Nucleus accumbens (tissue), 56 donors: Measurements from ENCODE around the gene KRTAP4-12.
"Not testable (repeated sequence)": the region's sequence is repeated elsewhere in the genome, so short reads cannot be mapped to it uniquely, and the experiment has no call there.

ENCODE experiments used
- DNase-seq, 56 donors: peaks; one replicate each; lab custom pipeline; 2025; lab: John Stamatoyannopoulos, UW

The KRTAP4-12 gene

DNA sequence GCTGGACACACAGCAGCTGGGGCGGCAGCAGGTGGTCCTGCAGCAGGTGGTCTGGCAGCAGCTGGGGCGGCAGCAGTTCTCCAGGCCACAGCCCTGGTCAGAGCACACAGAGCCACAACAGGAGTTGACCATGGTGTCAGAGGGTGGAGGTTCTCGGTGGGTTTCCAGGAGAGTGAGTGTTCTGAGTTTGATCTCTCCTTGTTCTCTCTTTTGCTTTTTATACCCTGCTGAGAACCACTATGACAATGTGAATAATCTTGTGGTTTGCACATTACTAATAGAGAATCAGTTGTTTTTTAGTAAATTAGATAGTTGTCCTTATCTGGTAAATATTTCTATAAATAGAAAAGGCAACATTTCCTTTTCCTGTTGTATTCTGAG lies at the start of gene KRTAP4-12:
Gene KRTAP4-12 (minus strand): TSS at position 192 of the 381 bp plus-strand sequence. CDS start 60 bp downstream, at position 132.
- DNase-seq, result not testable (repeated sequence)

DNA sequence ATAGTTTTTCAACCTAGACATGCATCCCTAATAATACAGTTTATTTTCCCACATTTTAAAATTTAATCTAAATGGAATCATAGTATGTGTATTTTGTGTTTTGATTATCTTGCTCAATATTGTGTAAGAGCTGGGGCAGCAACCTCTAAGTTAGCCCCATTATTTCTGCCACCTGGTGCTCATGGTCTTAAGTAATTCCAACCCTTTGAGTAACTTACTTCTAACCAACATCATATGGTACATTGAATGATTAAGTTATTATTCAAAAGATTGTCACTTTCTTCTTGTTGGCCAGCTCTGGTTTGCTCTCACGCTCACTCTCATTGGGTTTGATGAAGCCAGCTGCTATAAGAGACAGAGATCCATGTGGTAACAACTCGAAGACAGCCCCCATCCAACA lies 47.9 kb upstream of the KRTAP4-12 start:
- no peak for DNase-seq

DNA sequence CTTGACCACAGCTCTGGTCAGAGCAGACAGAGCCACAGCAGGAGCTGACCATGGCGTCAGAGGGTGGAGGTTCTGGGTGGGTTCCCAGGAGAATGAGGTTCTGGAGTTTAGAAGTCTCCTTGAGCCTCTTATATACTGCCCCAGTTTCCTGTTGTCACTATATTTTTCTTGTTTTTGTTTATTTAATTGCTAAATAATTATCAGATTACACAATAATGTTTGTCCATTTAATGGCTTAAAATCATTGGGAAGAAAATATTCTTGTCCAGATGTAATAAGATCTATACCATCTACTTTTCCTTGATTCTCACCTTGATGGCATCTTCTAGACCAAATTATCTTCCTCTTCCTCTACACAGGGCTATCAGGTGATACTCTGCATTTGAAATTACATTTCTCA lies 44.1 kb upstream of the KRTAP4-12 start, which contains the start of gene KRTAP4-3:
Gene KRTAP4-3 (minus strand): TSS at position 101 of the 400 bp plus-strand sequence. CDS start 49 bp downstream, at position 52.
- DNase-seq, result no peak

DNA sequence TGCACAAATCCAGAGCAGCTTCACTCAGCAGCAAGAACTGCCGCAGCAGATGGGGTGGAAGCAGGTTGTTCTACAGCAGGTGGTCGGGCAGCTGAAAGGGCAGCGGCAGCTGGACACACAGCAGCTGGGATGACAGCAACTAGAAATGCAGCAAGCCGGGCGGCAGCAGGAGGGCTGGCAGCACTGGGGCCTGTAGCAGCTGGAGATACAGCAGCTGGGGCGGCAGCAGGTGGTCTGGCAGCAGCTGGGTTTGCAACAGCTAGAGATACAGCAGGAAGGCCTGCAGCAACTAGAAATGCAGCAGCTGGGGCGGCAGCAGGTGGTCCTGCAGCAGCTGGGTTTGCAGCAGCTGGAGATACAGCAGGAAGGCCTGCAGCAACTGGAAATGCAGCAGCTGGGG lies 43.6 kb upstream of the KRTAP4-12 start:
- no peak for DNase-seq

DNA sequence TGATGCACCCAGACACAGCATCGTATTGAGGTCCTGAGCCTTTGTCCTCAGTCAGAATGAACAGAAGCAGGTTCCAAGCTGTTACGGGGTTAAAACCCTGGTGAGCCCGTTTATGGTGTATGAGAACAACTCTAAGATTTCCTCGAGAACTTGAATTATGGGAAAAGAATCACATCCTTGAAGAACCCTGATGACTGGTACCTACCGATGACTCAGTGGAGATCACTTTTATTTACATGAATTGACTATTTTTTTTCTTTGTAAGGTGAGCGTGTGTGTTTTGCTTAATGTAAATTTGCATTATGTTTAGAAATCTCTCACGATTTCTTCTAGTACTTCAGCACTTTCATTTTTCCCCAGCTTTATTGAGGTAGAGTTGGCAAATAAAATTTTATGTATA lies 39.8 kb upstream of the KRTAP4-12 start:
- DNase-seq, result no peak

DNA sequence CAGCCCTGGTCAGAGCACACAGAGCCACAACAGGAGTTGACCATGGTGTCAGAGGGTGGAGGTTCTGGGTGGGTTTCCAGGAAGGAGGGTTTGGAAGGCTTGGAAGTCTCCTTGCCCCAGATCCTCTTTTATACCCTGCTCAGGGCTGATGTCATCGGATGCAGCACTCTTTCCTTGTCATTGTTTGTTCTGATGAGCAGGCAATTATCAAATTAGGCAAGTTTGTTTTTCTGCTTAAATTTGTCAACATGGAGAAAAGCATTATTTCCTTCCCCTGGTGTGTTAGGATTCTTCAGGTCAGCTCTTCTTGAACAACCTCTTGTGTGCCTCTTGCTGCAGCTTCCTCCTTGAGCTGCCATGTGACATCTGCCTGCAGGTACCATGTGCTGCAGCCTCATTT lies 36.7 kb upstream of the KRTAP4-12 start, which contains the start of gene KRTAP4-4:
Gene KRTAP4-4 (minus strand): TSS at position 101 of the 400 bp plus-strand sequence. CDS start 57 bp downstream, at position 44.
- DNase-seq, result no peak

DNA sequence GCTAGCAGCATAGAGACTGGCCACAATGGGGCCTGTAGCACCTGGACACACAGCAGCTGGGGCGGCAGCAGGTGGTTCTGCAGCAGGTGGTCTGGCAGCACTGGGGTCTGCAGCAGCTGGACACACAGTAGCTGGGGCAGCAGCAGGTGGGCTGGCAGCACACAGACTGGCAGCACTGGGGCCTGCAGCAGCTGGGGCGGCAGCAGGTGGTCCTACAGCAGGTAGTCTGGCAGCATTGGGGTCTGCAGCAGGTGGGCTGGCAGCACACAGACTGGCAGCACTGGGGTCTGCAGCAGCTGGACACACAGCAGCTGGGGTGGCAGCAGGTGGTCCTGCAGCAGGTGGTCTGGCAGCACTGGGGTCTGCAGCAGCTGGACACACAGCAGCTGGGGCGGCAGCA lies 36.2 kb upstream of the KRTAP4-12 start:
- DNase-seq, result not testable (repeated sequence)

DNA sequence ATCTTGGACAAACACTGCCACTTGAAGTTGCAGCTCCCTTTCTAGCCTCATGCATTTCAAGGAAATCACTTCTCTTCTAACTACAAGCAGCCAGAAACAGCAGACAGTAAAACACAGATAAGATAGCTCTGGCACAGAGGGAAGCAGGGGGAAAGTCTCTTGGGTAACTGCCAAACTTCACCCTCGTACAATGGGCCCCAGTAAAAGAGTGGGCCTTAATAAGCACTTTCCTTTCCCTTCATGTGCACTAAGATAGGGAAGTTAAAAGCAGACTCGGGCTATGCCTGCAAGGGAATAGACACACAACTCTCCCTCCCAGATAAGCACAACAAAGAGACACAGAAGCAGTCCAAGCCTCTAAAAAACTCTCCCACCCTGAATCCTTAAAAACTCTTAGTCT lies 29.9 kb upstream of the KRTAP4-12 start:
- peak in 3 of 56 donors; percentile 3 to 22 (median 3) for DNase-seq

DNA sequence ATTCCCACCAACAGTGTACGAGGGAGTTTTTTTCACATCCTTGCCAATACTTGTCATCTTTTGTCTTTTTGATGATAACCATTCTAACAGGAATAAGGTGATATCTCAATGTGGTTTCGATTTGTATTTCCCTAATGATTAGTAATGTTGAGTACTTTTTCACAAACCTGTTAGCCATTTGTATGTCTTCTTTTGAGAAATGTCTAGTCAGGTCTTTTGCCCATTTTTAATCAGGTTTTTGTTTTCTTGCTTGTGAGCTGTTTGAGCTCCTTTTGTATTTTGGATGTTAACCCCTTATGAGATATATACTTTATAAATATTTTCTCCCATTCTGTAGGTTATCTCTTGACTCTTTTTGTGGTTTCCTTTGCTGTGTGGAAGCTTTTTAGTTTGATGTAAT lies 27.5 kb upstream of the KRTAP4-12 start:
- no peak for DNase-seq

DNA sequence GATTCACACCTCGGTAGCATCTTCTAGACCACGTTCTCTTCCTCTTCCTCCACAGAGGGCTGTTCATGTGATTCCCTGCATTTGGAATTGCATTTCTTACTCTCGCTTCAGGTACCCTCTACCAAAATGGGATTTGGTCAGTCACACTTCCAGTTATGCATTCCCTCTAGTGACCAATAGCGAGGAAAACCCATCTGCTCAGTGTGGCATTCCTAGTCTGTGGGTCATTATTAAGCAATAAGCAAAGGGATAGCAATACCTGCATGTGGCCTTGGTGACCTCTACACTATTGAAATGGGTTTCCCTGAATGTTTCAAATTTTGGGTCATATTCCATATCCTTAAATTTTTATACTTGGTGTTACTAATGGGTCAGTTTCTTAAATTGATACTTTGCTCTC lies 26.0 kb upstream of the KRTAP4-12 start:
- DNase-seq, result no peak

DNA sequence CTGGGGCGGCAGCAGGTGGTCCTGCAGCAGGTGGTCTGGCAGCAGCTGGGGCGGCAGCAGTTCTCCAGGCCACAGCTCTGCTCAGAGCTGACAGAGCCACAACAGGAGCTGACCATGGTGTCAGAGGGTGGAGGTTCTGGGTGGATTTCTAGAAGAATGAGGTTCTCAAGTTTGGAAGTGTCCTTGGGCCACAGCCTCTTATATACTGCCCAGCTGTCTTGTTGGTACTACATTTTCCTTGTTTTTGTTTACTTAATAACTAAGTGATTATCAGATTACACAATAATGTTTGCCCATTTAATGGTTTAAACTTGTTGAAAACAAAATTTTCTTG lies 25.6 kb upstream of the KRTAP4-12 start, which contains the start of gene KRTAP4-5:
Gene KRTAP4-5 (minus strand): TSS at position 174 of the 334 bp plus-strand sequence. CDS start 58 bp downstream, at position 116.
- DNase-seq, result no peak

DNA sequence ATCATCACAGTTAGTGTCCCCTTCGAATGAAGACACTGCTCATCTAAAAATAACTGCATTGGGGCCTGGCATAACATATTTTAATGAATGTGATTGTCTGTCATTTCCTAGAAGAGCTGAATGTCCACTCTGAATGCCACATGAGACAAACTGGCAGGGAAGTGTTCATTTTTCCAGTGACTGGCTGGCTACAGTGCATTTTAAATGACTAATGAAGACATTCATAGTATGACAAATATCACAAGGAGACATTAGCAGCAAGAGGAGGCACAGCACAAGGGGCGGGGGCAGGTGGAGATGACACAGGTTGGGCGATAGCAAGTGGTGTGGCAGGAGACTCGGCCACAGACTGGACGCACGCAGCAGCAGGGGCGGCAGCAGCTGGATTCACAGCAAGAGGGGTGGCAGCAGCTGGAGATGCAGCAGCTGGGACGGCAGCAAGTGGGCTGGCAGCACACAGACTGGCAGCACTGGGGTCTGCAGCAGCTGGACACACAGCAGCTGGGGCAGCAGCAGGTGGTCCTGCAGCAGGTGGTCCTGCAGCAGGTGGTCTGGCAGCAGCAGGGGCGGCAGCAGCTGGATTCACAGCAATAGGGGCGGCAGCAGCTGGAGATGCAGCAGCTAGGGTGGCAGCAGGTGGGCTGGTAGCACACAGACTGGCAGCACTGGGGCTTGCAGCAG lies 25.1 kb upstream of the KRTAP4-12 start:
- DNase-seq, result not testable (repeated sequence)

DNA sequence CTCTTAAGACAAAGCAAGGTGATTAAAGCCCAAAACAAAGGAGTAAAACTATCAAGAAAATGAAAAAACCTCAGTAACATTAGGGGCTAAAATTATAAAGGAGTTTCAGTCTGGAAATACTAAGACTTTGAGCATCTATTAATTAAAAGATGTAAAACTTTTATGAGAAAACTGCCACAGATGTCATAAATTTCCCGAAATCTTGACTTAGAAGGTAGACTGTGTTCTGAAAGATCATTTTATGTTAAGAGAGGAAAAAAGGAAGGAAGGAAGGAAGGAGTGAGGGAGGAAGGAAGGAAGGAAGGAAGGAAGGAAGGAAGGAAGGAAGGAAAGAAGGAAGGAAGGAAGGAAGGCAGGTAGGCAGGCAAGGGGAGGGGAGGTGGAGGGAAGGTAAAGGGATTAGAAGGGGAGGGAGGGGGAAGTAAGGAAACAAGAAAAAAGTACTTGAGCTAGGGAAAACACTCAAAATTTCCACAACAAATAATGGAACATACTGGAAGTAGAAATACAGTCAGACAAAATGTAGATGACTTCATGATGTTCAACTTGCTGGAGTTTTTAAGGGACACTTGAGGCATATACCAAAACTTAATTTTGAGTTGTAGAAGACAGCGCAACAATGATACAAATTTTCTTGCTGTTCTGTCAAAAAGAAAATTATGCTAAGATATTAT lies 23.7 kb upstream of the KRTAP4-12 start:
- no peak for DNase-seq

DNA sequence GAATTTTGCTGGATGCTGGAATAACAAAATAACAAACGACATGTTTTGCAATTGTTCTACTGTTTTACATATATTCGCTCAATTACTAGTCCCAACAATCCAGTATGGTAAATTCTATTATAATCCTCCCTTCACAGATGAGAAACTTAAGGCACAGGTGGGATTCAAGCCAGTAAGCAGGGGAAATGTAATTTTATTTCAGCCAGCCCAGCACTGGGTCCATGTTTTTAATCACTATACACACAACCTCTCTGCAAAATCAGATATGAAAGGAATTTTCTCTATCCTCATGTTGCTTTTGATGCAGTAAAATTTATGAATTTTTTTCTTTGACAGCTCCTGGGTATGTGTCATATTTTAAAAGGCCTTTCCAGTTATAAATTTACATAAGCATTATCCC lies 21.3 kb upstream of the KRTAP4-12 start:
- no peak for DNase-seq

DNA sequence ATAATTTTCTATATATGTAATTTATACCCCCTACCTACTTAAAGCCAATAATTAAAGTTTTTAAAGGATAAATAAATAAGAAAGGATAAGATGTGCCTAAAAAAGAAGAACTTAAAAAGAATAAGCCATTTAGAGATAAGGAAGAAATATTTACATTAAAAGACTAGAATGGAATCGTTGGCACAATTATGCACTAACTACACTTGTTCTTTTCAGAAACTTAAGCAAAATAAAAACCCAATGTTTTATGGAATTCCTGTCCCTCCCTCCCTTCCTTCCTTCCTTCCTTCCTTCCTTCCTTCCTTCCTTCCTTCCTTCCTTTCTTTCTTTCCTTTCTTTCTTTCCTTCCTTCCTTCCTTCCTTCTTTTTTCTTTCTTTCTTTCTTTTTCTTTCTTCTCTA lies 20.9 kb upstream of the KRTAP4-12 start:
- DNase-seq, result no peak

DNA sequence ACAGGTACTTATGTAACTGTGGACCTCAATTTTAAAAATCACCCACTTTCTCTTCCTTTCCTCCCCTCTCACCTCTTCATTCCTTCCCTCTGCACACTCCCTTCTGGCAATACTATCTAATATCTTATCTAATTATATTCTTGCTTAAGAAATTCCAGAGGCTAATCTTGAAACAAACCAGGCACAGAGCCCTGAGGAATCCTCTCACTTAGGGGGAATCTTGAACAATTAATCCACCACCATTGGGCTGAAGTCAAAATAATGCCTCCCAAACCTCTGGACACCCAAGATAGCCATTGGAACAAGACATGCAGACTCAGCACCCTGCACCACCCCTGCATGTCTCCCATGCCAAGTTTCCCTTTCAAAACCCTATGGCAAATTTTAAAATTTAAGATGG lies 17.4 kb upstream of the KRTAP4-12 start:
- no peak for DNase-seq

DNA sequence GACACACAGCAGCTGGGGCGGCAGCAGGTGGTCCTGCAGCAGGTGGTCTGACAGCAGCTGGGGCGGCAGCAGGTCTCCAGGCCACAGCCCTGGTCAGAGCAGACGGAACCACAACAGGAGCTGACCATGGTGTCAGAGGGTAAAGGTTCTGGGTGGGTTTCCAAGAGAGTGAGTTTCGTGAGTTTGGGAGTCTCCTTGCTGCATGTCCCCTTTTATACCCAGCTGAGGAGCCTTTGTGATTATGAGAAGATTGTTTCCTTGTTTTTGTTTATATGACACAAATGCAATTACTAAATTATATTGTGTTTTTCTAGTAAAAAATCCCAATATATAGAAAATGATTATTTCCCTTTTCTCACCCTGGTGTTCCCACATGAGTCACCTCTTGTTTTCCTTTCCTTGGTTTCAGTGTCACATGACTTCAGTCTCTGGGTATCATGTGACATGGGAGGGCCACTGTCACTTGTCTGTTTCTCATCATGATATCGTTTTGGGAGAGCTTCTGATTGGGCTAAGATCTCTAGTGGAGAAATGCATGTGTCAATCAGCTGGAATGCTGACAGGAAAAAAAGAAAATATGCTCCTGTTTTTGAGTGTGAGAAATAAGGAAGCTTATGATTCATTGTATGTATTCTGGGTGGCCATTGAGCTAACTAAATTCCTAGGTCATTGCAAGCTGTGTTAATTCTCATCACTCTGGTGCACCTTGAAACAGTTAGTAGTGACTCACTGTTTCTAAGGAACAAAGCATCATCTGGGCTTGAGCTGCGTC lies 16.6 kb upstream of the KRTAP4-12 start, which contains the start of gene KRTAP4-6:
Gene KRTAP4-6 (minus strand): TSS at position 185 of the 772 bp plus-strand sequence. CDS start 57 bp downstream, at position 128.
- no peak for DNase-seq

DNA sequence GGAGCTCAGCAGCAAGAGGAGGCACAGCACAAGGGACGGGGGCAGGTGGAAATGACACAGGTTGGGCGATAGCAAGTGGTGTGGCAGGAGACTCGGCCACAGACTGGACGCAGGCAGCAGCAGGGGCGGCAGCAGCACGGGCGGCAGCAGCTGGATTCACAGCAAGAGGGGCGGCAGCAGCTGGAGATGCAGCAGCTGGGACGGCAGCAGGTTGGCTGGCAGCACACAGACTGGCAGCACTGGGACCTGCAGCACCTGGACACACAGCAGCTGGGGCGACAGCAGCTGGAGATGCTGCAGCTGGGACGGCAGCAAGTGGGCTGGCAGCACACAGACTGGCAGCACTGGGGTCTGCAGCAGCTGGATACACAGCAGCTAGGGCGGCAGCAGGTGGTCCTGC lies 15.9 kb upstream of the KRTAP4-12 start:
- DNase-seq, result not testable (repeated sequence)

DNA sequence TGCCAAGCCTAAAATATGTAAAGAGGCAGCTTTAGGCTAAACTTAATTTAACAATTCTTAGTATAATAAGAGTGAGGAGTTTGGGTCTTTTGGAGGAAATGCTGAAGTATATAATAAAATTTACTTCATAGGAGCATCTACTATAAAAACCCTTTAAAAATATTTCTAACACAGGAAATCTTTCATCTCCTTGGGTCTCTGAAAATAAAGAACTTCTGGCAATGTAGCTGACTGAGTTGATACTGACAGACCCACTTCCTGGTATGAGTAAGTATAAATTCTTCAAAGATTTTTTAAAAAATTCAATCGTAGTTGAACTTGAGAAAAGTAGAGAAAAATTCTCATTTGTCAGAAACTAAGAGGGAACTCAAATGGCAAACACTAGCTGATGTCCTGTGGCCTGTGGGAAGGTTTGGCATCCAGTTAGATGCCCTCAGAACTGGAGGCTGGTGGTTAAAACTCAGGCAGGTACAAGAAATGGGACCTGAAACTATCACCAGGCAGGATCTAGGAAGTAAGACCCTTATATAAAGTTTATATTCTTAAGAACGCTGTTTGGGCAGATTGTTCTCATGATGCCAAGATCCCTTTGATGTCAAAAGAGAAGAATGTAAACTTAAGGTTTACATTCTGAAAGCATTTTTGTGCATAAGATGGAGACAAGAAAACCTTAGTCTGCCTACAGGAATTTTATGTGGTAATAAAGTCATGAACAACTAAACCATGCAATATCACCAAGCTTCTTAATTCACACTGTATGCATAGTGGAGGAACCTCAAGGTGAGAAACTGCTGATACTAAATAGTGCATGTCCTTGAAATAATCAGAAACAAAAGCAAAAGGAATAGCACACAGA lies 10.1 kb upstream of the KRTAP4-12 start:
- DNase-seq, result no peak

DNA sequence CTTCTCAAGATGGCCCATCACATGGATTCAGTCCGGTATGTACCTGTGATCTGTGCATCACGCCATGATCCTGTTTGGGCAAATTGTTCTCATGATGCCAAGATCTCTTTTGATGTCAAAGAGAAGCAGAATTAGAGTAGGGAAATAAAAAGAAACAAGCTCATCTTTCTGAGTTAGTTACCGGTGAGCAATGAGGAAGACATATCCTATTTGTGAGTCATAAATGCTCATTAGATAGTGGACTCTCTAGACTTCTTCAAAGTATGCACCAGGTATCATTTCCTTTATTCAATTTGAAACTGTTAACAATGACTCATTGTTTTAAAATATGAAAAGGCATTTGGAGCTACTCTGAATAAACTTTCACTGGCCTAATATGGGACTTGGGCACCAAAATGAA lies 8.0 kb upstream of the KRTAP4-12 start:
- no peak for DNase-seq
